Small intestine (tissue), 7 donors: ENCODE results near the gene HDHD5. TPM values are rescaled to one million over a fixed set of nuclear protein-coding genes. Genes with fewer than 3 reads are reported as not detected.

ENCODE experiments used
- DNase-seq, 2 donors: peaks; one replicate each; pipeline versions ENCODE4 v3.0.0 to v3.0.0-alpha.2; 2013
- FAIRE-seq: peaks from 2 replicates; lab custom pipeline; 2012; peaks lifted over from hg19 to GRCh38; lab: Jason Lieb, UNC
- H3K27ac ChIP-seq, 3 donors: one replicate each; pipeline ENCODE4 v1.5.1; 2013; ENCODE audit warnings: low read length in 2 of 3, mild to moderate bottlenecking in 2 of 3, control low read depth in 1 of 3, inconsistent platforms in 1 of 3, low read depth in 1 of 3, moderate library complexity in 1 of 3
- H3K27me3 ChIP-seq, 3 donors: one replicate each; pipeline ENCODE4 v1.6.1; 2013; ENCODE audit warnings: low read length in 3 of 3, inconsistent platforms in 1 of 3; ENCODE audit not compliant: control insufficient read depth in 3 of 3, insufficient read depth in 3 of 3
- H3K36me3 ChIP-seq, 3 donors: one replicate each; pipeline ENCODE4 v1.6.1; 2013; ENCODE audit warnings: low read length in 3 of 3, inconsistent platforms in 1 of 3, low read depth in 1 of 3, mild to moderate bottlenecking in 1 of 3, moderate library complexity in 1 of 3; ENCODE audit not compliant: control insufficient read depth in 3 of 3, insufficient read depth in 2 of 3
- H3K4me1 ChIP-seq, 3 donors: one replicate each; pipeline ENCODE4 v1.6.1; 2013; ENCODE audit warnings: low read length in 2 of 3, inconsistent platforms in 1 of 3, low read depth in 1 of 3, mild to moderate bottlenecking in 1 of 3, moderate library complexity in 1 of 3; ENCODE audit not compliant: control insufficient read depth in 3 of 3, insufficient read depth in 2 of 3
- H3K4me3 ChIP-seq, 3 donors: one replicate each; pipeline ENCODE4 v1.5.1; 2013; ENCODE audit warnings: low read length in 3 of 3, control low read depth in 1 of 3, inconsistent platforms in 1 of 3, low read depth in 1 of 3, mild to moderate bottlenecking in 1 of 3, moderate library complexity in 1 of 3
- H3K9me3 ChIP-seq, 2 donors: one replicate each; pipeline ENCODE4 v1.6.1; 2013; ENCODE audit warnings: low read depth in 1 of 2, low read length in 1 of 2; ENCODE audit not compliant: control insufficient read depth in 2 of 2, insufficient read depth in 1 of 2
- WGBS, 3 donors: extraction: QIAGEN DNeasy Blood & Tissue Kit; methylation state at CpG; one replicate each; pipeline ENCODE4 v1.1.7; 2013; 5-methylcytosine and 5-hydroxymethylcytosine counted together
- polyA plus RNA-seq, 4 donors: library from polyadenylated mRNA; stranded (reverse) in 3 of 4; unstranded in 1 of 4; fragments of 200-250 nt in 3 of 4; fragments of 120-200 nt in 1 of 4; gene quantifications; one replicate each; pipeline versions ENCODE4 v1.2.1 to v1.2.3, GENCODE V29; 2013
- donor health status: healthy with polysubstance abuse.
- donor health status: control.
- donor health status: control.
- donor health status: Bipolar disorder and iron deficiency.
- donor health status: healthy.

The HDHD5 gene
- polyA plus RNA-seq, 4 donors, result 36.0 to 70.8 (median 61.7) TPM

GRCh38 chr22:17102297-17102667 lies 56.8 kb downstream of the HDHD5 start:
- H3K36me3 ChIP-seq, result peaks cover 20 to 58% (median 29%) of the 10 kb centered on the region in 3 donors
- FAIRE-seq, result no peak

GRCh38 chr22:17101475-17102296 lies 57.4 kb downstream of the HDHD5 start:
- Histone ChIP-seq H3K36me3 (peaks cover 20 to 59% (median 29%) of the 10 kb centered on the region in 3 donors), H3K4me3 (no peak overlapping the region), H3K9me3 (no peaks in the 10 kb centered on the region), H3K4me1 (no peaks in the 10 kb centered on the region), H3K27me3 (no peaks in the 10 kb centered on the region), H3K27ac (no peak overlapping the region)
- WGBS, 3 donors, result 86 to 93% (median 88%) methylated on average over 14 of the region's 14 CpGs
- FAIRE-seq (no peak), DNase-seq (no peak)

More at GRCh38 chr22:17102297-17102667, 56.8 kb downstream of the HDHD5 start:
- no peaks in the 10 kb centered on the region for H3K27me3 ChIP-seq
- H3K9me3 ChIP-seq, result no peaks in the 10 kb centered on the region
- DNase-seq, result no peak
- no peak overlapping the region for H3K27ac ChIP-seq
- 89 to 96% (median 94%) methylated on average over 7 of the region's 7 CpGs for WGBS, 3 donors
- no peaks in the 10 kb centered on the region for H3K4me1 ChIP-seq
- H3K4me3 ChIP-seq, result no peak overlapping the region

GRCh38 chr22:17100621-17101020 lies 58.5 kb downstream of the HDHD5 start:
- H3K4me1 ChIP-seq, result no peaks in the 10 kb centered on the region
- no peak overlapping the region for H3K4me3 ChIP-seq
- no peak overlapping the region for H3K27ac ChIP-seq
- WGBS, 3 donors, result 80 to 81% (median 80%) methylated on average over 6 of the region's 6 CpGs
- no peaks in the 10 kb centered on the region for H3K9me3 ChIP-seq
- H3K36me3 ChIP-seq, result peaks cover 17 to 59% (median 29%) of the 10 kb centered on the region in 3 donors
- DNase-seq (no peak), FAIRE-seq (no peak)
- H3K27me3 ChIP-seq, result no peaks in the 10 kb centered on the region

- Histone ChIP-seq H3K4me3 (no peak overlapping the region), H3K9me3 (no peaks in the 10 kb centered on the region), H3K27ac (no peak overlapping the region), H3K36me3 (peaks cover 8 to 49% (median 25%) of the 10 kb centered on the region in 3 donors), H3K4me1 (no peaks in the 10 kb centered on the region), H3K27me3 (no peaks in the 10 kb centered on the region)
- WGBS, 3 donors, result 55 to 73% (median 63%) methylated on average over 7 of the region's 7 CpGs
- DNase-seq (no peak), FAIRE-seq (no peak)
These were observed 60.7 kb downstream of the HDHD5 start for GRCh38 chr22:17098379-17098819.

GRCh38 chr22:17097701-17098100 lies 61.4 kb downstream of the HDHD5 start:
- Histone ChIP-seq H3K4me3 (no peak overlapping the region), H3K36me3 (peaks cover 8 to 46% (median 21%) of the 10 kb centered on the region in 3 donors)

GRCh38 chr22:17097062-17097461 lies 62.0 kb downstream of the HDHD5 start:
- H3K4me3 ChIP-seq, result no peak overlapping the region
- DNase-seq (no peak), FAIRE-seq (no peak)
- no peaks in the 10 kb centered on the region for H3K9me3 ChIP-seq
- H3K36me3 ChIP-seq, result peaks cover 3 to 44% (median 16%) of the 10 kb centered on the region in 3 donors
- H3K27me3 ChIP-seq, result no peaks in the 10 kb centered on the region
- WGBS, 3 donors, result 77 to 85% (median 85%) methylated on average over 6 of the region's 6 CpGs
- H3K27ac ChIP-seq, result no peak overlapping the region
- H3K4me1 ChIP-seq, result no peaks in the 10 kb centered on the region

More at GRCh38 chr22:17097701-17098100, 61.4 kb downstream of the HDHD5 start:
- no peaks in the 10 kb centered on the region for H3K9me3 ChIP-seq
- no peaks in the 10 kb centered on the region for H3K27me3 ChIP-seq
- H3K4me1 ChIP-seq, result no peaks in the 10 kb centered on the region
- no peak for FAIRE-seq
- 87 to 90% (median 89%) methylated on average over 6 of the region's 6 CpGs for WGBS, 3 donors
- no peak overlapping the region for H3K27ac ChIP-seq
- DNase-seq, result no peak

- Histone ChIP-seq H3K27ac (no peak overlapping the region), H3K9me3 (no peaks in the 10 kb centered on the region), H3K4me3 (no peak overlapping the region), H3K4me1 (no peaks in the 10 kb centered on the region), H3K36me3 (peaks cover 0 to 34% (median 15%) of the 10 kb centered on the region in 3 donors), H3K27me3 (no peaks in the 10 kb centered on the region)
- FAIRE-seq (no peak), DNase-seq (no peak)
- 96 to 97% (median 96%) methylated on average over 7 of the region's 7 CpGs for WGBS, 3 donors
These were observed 63.0 kb downstream of the HDHD5 start for GRCh38 chr22:17096071-17096470.

- H3K9me3 ChIP-seq, result no peaks in the 10 kb centered on the region
- FAIRE-seq (no peak), DNase-seq (no peak)
- no peak overlapping the region for H3K27ac ChIP-seq
- H3K36me3 ChIP-seq, result peaks cover 0 to 29% (median 14%) of the 10 kb centered on the region in 3 donors
- H3K4me1 ChIP-seq, result no peaks in the 10 kb centered on the region
- no peaks in the 10 kb centered on the region for H3K27me3 ChIP-seq
- no peak overlapping the region for H3K4me3 ChIP-seq
- 93 to 96% (median 93%) methylated on average over 6 of the region's 6 CpGs for WGBS, 3 donors
These were observed 63.5 kb downstream of the HDHD5 start for GRCh38 chr22:17095538-17095937.
